ENCODE results near the gene RAVER1.

Gene RAVER1

DNA sequence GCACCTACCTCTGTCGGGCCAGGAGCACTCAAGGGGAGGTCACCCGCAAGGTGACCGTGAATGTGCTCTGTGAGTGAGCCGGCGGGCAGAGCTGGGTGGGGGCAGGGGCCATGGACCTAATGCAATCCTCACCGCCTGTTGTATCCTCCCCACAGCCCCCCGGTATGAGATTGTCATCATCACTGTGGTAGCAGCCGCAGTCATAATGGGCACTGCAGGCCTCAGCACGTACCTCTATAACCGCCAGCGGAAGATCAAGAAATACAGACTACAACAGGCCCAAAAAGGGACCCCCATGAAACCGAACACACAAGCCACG lies 48.4 kb downstream of the RAVER1 start:
- ATAC-seq = no peak

DNA sequence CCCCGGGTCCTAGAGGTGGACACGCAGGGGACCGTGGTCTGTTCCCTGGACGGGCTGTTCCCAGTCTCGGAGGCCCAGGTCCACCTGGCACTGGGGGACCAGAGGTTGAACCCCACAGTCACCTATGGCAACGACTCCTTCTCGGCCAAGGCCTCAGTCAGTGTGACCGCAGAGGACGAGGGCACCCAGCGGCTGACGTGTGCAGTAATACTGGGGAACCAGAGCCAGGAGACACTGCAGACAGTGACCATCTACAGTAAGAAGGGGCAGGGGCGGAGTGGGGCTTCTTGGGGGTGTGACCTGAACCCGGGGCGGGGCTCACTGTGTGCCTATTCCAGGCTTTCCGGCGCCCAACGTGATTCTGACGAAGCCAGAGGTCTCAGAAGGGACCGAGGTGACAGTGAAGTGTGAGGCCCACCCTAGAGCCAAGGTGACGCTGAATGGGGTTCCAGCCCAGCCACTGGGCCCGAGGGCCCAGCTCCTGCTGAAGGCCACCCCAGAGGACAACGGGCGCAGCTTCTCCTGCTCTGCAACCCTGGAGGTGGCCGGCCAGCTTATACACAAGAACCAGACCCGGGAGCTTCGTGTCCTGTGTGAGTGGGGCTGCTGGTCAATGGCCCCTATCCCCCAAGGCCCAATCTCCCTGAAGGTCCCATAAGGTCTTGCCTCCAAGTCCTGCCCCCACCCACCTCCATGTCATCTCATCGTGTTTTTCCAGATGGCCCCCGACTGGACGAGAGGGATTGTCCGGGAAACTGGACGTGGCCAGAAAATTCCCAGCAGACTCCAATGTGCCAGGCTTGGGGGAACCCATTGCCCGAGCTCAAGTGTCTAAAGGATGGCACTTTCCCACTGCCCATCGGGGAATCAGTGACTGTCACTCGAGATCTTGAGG lies 49.0 kb downstream of the RAVER1 start:
- TF ChIP-seq TCF4 (CRISPR knock-in tag; IDR thresholded peaks at IDR 0.05; ENCODE audit: borderline replicate concordance) = no peak
- TF ChIP-seq OSR1 (CRISPR knock-in tag; IDR thresholded peaks at IDR 0.05) = no peak
- no peak for TF ChIP-seq ZNF8 (CRISPR knock-in tag; IDR thresholded peaks at IDR 0.05)
- TF ChIP-seq, protein P1, sequence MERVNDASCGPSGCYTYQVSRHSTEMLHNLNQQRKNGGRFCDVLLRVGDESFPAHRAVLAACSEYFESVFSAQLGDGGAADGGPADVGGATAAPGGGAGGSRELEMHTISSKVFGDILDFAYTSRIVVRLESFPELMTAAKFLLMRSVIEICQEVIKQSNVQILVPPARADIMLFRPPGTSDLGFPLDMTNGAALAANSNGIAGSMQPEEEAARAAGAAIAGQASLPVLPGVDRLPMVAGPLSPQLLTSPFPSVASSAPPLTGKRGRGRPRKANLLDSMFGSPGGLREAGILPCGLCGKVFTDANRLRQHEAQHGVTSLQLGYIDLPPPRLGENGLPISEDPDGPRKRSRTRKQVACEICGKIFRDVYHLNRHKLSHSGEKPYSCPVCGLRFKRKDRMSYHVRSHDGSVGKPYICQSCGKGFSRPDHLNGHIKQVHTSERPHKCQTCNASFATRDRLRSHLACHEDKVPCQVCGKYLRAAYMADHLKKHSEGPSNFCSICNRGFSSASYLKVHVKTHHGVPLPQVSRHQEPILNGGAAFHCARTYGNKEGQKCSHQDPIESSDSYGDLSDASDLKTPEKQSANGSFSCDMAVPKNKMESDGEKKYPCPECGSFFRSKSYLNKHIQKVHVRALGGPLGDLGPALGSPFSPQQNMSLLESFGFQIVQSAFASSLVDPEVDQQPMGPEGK (CRISPR knock-in tag; IDR thresholded peaks at IDR 0.05; ENCODE audit: borderline replicate concordance) = no peak
- TF ChIP-seq, protein P2, sequence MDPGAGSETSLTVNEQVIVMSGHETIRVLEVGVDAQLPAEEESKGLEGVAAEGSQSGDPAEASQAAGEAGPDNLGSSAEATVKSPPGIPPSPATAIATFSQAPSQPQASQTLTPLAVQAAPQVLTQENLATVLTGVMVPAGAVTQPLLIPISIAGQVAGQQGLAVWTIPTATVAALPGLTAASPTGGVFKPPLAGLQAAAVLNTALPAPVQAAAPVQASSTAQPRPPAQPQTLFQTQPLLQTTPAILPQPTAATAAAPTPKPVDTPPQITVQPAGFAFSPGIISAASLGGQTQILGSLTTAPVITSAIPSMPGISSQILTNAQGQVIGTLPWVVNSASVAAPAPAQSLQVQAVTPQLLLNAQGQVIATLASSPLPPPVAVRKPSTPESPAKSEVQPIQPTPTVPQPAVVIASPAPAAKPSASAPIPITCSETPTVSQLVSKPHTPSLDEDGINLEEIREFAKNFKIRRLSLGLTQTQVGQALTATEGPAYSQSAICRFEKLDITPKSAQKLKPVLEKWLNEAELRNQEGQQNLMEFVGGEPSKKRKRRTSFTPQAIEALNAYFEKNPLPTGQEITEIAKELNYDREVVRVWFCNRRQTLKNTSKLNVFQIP (CRISPR knock-in tag; IDR thresholded peaks at IDR 0.05; ENCODE audit: borderline replicate concordance, low read depth) = no peak
- TF ChIP-seq CSDC2 (CRISPR knock-in tag; IDR thresholded peaks at IDR 0.05) = no peak

More for the DNA sequence above, 48.4 kb downstream of the RAVER1 start:
- TF ChIP-seq ESRRG (CRISPR knock-in tag; IDR thresholded peaks at IDR 0.05) (no peak), ZNF565 (CRISPR knock-in tag; conservative IDR thresholded peaks at IDR 0.05; ENCODE audit: low read depth) (no peak), RARB (CRISPR knock-in tag; IDR thresholded peaks at IDR 0.05) (no peak), ARNTL (CRISPR knock-in tag; IDR thresholded peaks at IDR 0.05; ENCODE audit: borderline replicate concordance, low read depth) (no peak)
- TF ChIP-seq, protein P1 (CRISPR knock-in tag; IDR thresholded peaks at IDR 0.05; ENCODE audit: borderline replicate concordance) = no peak

DNA sequence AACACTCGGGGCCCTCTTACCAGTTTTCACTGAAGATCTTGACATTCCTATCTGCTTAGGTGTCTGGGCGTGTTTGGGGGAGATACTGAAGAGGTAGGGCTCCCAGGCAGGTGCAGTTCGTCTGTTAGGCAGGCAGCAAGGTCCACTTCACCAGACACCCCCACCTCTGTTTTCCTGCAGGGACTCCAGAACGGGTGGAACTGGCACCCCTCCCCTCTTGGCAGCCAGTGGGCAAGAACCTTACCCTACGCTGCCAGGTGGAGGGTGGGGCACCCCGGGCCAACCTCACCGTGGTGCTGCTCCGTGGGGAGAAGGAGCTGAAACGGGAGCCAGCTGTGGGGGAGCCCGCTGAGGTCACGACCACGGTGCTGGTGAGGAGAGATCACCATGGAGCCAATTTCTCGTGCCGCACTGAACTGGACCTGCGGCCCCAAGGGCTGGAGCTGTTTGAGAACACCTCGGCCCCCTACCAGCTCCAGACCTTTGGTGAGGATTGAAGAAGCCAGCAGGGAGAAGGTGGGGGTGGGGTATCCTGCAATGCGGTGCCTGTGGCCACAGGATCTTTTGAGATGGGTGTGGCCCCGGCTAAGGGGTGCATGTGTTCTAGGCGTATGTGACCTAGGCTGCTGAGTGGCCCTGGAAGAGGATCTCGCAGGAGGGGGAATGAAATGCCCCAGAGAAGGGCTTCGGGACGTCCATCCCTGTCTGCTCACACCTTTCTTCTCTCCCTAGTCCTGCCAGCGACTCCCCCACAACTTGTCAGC lies 49.8 kb downstream of the RAVER1 start:
- ATAC-seq = no peak
- TF ChIP-seq ESRRG (CRISPR knock-in tag; IDR thresholded peaks at IDR 0.05) = no peak
- no peak for TF ChIP-seq CSDC2 (CRISPR knock-in tag; IDR thresholded peaks at IDR 0.05)
- TF ChIP-seq, protein P3, sequence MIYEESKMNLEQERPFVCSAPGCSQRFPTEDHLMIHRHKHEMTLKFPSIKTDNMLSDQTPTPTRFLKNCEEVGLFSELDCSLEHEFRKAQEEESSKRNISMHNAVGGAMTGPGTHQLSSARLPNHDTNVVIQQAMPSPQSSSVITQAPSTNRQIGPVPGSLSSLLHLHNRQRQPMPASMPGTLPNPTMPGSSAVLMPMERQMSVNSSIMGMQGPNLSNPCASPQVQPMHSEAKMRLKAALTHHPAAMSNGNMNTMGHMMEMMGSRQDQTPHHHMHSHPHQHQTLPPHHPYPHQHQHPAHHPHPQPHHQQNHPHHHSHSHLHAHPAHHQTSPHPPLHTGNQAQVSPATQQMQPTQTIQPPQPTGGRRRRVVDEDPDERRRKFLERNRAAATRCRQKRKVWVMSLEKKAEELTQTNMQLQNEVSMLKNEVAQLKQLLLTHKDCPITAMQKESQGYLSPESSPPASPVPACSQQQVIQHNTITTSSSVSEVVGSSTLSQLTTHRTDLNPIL (CRISPR knock-in tag; IDR thresholded peaks at IDR 0.05; ENCODE audit: low read depth) = no peak
- no peak for TF ChIP-seq PPARA (CRISPR knock-in tag; IDR thresholded peaks at IDR 0.05; ENCODE audit: borderline replicate concordance)
- no peak for TF ChIP-seq TCF4 (CRISPR knock-in tag; IDR thresholded peaks at IDR 0.05; ENCODE audit: borderline replicate concordance)
- TF ChIP-seq BACH2 (CRISPR knock-in tag; IDR thresholded peaks at IDR 0.05; ENCODE audit: borderline replicate concordance) = no peak
- no peak for TF ChIP-seq ZFP3 (CRISPR knock-in tag; IDR thresholded peaks at IDR 0.05)
- no peak for TF ChIP-seq ZC3H10 (CRISPR knock-in tag; IDR thresholded peaks at IDR 0.05)
- TF ChIP-seq, protein P1 (CRISPR knock-in tag; IDR thresholded peaks at IDR 0.05; ENCODE audit: borderline replicate concordance) = no peak
- TF ChIP-seq GLIS3 (CRISPR knock-in tag; IDR thresholded peaks at IDR 0.05) = no peak
- TF ChIP-seq, protein P4, sequence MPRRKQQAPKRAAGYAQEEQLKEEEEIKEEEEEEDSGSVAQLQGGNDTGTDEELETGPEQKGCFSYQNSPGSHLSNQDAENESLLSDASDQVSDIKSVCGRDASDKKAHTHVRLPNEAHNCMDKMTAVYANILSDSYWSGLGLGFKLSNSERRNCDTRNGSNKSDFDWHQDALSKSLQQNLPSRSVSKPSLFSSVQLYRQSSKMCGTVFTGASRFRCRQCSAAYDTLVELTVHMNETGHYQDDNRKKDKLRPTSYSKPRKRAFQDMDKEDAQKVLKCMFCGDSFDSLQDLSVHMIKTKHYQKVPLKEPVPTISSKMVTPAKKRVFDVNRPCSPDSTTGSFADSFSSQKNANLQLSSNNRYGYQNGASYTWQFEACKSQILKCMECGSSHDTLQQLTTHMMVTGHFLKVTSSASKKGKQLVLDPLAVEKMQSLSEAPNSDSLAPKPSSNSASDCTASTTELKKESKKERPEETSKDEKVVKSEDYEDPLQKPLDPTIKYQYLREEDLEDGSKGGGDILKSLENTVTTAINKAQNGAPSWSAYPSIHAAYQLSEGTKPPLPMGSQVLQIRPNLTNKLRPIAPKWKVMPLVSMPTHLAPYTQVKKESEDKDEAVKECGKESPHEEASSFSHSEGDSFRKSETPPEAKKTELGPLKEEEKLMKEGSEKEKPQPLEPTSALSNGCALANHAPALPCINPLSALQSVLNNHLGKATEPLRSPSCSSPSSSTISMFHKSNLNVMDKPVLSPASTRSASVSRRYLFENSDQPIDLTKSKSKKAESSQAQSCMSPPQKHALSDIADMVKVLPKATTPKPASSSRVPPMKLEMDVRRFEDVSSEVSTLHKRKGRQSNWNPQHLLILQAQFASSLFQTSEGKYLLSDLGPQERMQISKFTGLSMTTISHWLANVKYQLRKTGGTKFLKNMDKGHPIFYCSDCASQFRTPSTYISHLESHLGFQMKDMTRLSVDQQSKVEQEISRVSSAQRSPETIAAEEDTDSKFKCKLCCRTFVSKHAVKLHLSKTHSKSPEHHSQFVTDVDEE (CRISPR knock-in tag; IDR thresholded peaks at IDR 0.05) = no peak
- TF ChIP-seq ISL1 (CRISPR knock-in tag; IDR thresholded peaks at IDR 0.05) = no peak
- TF ChIP-seq, protein P2 (CRISPR knock-in tag; IDR thresholded peaks at IDR 0.05; ENCODE audit: borderline replicate concordance, low read depth) = no peak
- TF ChIP-seq OSR1 (CRISPR knock-in tag; IDR thresholded peaks at IDR 0.05) = no peak
- TF ChIP-seq ZNF565 (CRISPR knock-in tag; conservative IDR thresholded peaks at IDR 0.05; ENCODE audit: low read depth) = no peak
- TF ChIP-seq TOX (CRISPR knock-in tag; IDR thresholded peaks at IDR 0.05; ENCODE audit: borderline replicate concordance) = no peak
- no peak for TF ChIP-seq SNAI2 (CRISPR knock-in tag; IDR thresholded peaks at IDR 0.05)
- no peak for TF ChIP-seq ARNTL (CRISPR knock-in tag; IDR thresholded peaks at IDR 0.05; ENCODE audit: borderline replicate concordance, low read depth)
- TF ChIP-seq ZNF70 (CRISPR knock-in tag; IDR thresholded peaks at IDR 0.05) = no peak

More for the DNA sequence above, 49.0 kb downstream of the RAVER1 start:
- ATAC-seq = no peak
